GM23338 (cell line): ENCODE measurements around the gene ST6GALNAC1. TPM values are rescaled to one million over a fixed set of nuclear protein-coding genes. Genes with fewer than 3 reads are reported as not detected.

Experiments used
- ATAC-seq: fragments of 200-7000 bp; cut with Tn5 transposase; 3 replicates; pipeline ENCODE4 v1.9.1; 2020
- DNase-seq: peaks from one replicate; pipeline ENCODE4 v3.0.0-alpha.2; 2015; ENCODE audit warnings: low spot score
- H2AFZ ChIP-seq: fragments of 200-600 bp; sonication (generic); 2 replicates; pipeline ENCODE4 v1.8.0; 2016; ENCODE audit warnings: antibody characterized with exemption, mild to moderate bottlenecking, moderate library complexity
- H3F3A ChIP-seq: fragments of 200-600 bp; sonication (generic); replicated peaks from 2 replicates; pipeline ENCODE4 v1.8.0; 2017; ENCODE audit warnings: antibody characterized with exemption, mixed run types, low read depth
- H3K27ac ChIP-seq: fragments of 200-600 bp; sonication (generic); 2 replicates; pipeline ENCODE4 v1.6.1; 2016; ENCODE audit warnings: low read depth
- H3K27me3 ChIP-seq: fragments of 200-600 bp; sonication (generic); 2 replicates; pipeline ENCODE4 v1.8.0; 2016; ENCODE audit warnings: mild to moderate bottlenecking, mixed run types, moderate library complexity; ENCODE audit not compliant: insufficient read depth
- H3K36me3 ChIP-seq: fragments of 200-600 bp; sonication (generic); 2 replicates; pipeline ENCODE4 v1.8.0; 2016; ENCODE audit warnings: mild to moderate bottlenecking; ENCODE audit not compliant: insufficient read depth
- H3K4me1 ChIP-seq: fragments of 200-600 bp; sonication (generic); 2 replicates; pipeline ENCODE4 v1.8.0; 2016; ENCODE audit warnings: mild to moderate bottlenecking, moderate library complexity; ENCODE audit not compliant: insufficient read depth
- H3K4me2 ChIP-seq: fragments of 200-600 bp; sonication (generic); 2 replicates; pipeline ENCODE4 v1.7.1; 2017; ENCODE audit warnings: mixed run types
- H3K4me3 ChIP-seq: fragments of 200-600 bp; sonication (generic); 2 replicates; pipeline ENCODE4 v1.6.1; 2016; ENCODE audit warnings: mixed run types
- H3K79me2 ChIP-seq: fragments of 200-600 bp; sonication (generic); replicated peaks from 2 replicates; pipeline ENCODE4 v1.8.0; 2017; ENCODE audit warnings: mild to moderate bottlenecking; ENCODE audit not compliant: insufficient read depth
- H3K9me2 ChIP-seq: fragments of 200-600 bp; sonication (generic); 2 replicates; pipeline ENCODE4 v1.8.0; 2017; ENCODE audit not compliant: insufficient read depth
- H4K20me1 ChIP-seq: fragments of 200-600 bp; sonication (generic); replicated peaks from 2 replicates; pipeline ENCODE4 v1.8.0; 2017; ENCODE audit warnings: mild to moderate bottlenecking; ENCODE audit not compliant: insufficient read depth
- H3K27ac Mint-ChIP-seq: 2 replicates; pipeline ENCODE4 v1.8.0; 2020; ENCODE audit warnings: inconsistent platforms, mild to moderate bottlenecking, moderate library complexity, mixed read lengths
- H3K27me3 Mint-ChIP-seq: 3 replicates; pipeline ENCODE4 v1.8.0; 2022; ENCODE audit warnings: low read depth, mild to moderate bottlenecking, moderate library complexity, mixed read lengths, inconsistent platforms; ENCODE audit not compliant: insufficient read depth, poor library complexity
- H3K36me3 Mint-ChIP-seq: 3 replicates; pipeline ENCODE4 v1.8.0; 2021; ENCODE audit warnings: low read depth, mild to moderate bottlenecking, inconsistent platforms, moderate library complexity, mixed read lengths
- H3K4me1 Mint-ChIP-seq: 3 replicates; pipeline ENCODE4 v1.8.0; 2020; ENCODE audit warnings: mild to moderate bottlenecking, inconsistent platforms, mixed read lengths
- H3K4me3 Mint-ChIP-seq: 3 replicates; pipeline ENCODE4 v1.8.0; 2021; ENCODE audit warnings: moderate library complexity, mild to moderate bottlenecking, inconsistent platforms, mixed read lengths
- H3K9me3 Mint-ChIP-seq: 3 replicates; pipeline ENCODE4 v1.8.0; 2020; ENCODE audit warnings: moderate library complexity, mild to moderate bottlenecking, inconsistent platforms, mixed read lengths
- CREB1 ChIP-seq: fragments of 250-450 bp; sonication (Bioruptor Pico); IDR thresholded peaks from 2 replicates; pipeline ENCODE4 v1.5.0; 2020; ENCODE audit warnings: low read depth, mild to moderate bottlenecking, moderate library complexity
- CTCF ChIP-seq, 2 experiments: fragments of 200-600 bp in 1 of 2; sonication (generic) in 1 of 2; conservative IDR thresholded peaks; 2 replicates each; pipeline versions ENCODE4 v1.5.1 to v1.6.1; 2016 to 2017; ENCODE audit warnings: antibody characterized with exemption in 2 of 2, low read depth in 2 of 2, mild to moderate bottlenecking in 2 of 2, moderate library complexity in 1 of 2
- ETS1 ChIP-seq: IDR thresholded peaks from 2 replicates; pipeline ENCODE4 v1.6.1; 2016; ENCODE audit warnings: antibody characterized with exemption
- EZH2 ChIP-seq: fragments of 200-600 bp; sonication (generic); IDR thresholded peaks from one replicate; pipeline ENCODE4 v1.8.0; 2017; ENCODE audit warnings: antibody characterized with exemption, mild to moderate bottlenecking, low read depth; ENCODE audit not compliant: unreplicated experiment
- EZH2phosphoT487 ChIP-seq: fragments of 200-600 bp; sonication (generic); IDR thresholded peaks from one replicate; pipeline ENCODE4 v1.8.1; 2018; ENCODE audit warnings: antibody characterized with exemption; ENCODE audit not compliant: unreplicated experiment
- JUNB ChIP-seq: IDR thresholded peaks from one replicate; pipeline ENCODE4 v1.6.1; 2016; ENCODE audit warnings: antibody characterized with exemption; ENCODE audit not compliant: unreplicated experiment
- NANOG ChIP-seq: IDR thresholded peaks from 2 replicates; pipeline ENCODE4 v1.6.1; 2016; ENCODE audit warnings: antibody characterized with exemption, borderline replicate concordance
- POLR2AphosphoS5 ChIP-seq: IDR thresholded peaks from 2 replicates; pipeline ENCODE4 v1.6.1; 2016; ENCODE audit warnings: antibody characterized with exemption, low read depth
- REST ChIP-seq: IDR thresholded peaks from one replicate; pipeline ENCODE4 v1.6.1; 2018; ENCODE audit warnings: antibody characterized with exemption; ENCODE audit not compliant: unreplicated experiment
- STAT1 ChIP-seq: IDR thresholded peaks from one replicate; pipeline ENCODE4 v1.6.1; 2016; ENCODE audit warnings: antibody characterized with exemption; ENCODE audit not compliant: unreplicated experiment
- ZNF114 ChIP-seq: fragments of 250-450 bp; sonication (Bioruptor Pico); IDR thresholded peaks from 2 replicates; pipeline ENCODE4 v1.5.0; 2020; ENCODE audit warnings: mild to moderate bottlenecking, moderate library complexity
- ZNF331 ChIP-seq: fragments of 250-450 bp; sonication (Bioruptor Pico); IDR thresholded peaks from 2 replicates; pipeline ENCODE4 v1.5.0; 2020; ENCODE audit warnings: low read depth, mild to moderate bottlenecking, moderate library complexity
- ZNF462 ChIP-seq: fragments of 250-450 bp; sonication (Bioruptor Pico); IDR thresholded peaks from 2 replicates; pipeline ENCODE4 v1.5.0; 2020; ENCODE audit warnings: mild to moderate bottlenecking, moderate library complexity
- polyA plus RNA-seq: library from polyadenylated mRNA; unstranded; fragments of >200 nt; fragmentation: Nextera tagmentation; extraction: Ambion mirVana; gene quantifications from 2 replicates; pipeline ENCODE4 v1.2.1, GENCODE V29; 2016
- total RNA-seq: library from RNA; depleted of rRNA; stranded (reverse); fragments of >200 nt; shearing (Covaris generic); gene quantifications from 2 replicates; pipeline ENCODE4 v1.2.3, GENCODE V29; 2014

ST6GALNAC1 gene
- total and polyA plus RNA-seq, 2 experiments from 2014 or later = not detected

- no peaks in the 10 kb centered on the region for H3K4me1 ChIP-seq
- TF ChIP-seq REST (no peak), CTCF (conservative IDR thresholded peaks at IDR 0.05; ENCODE audit: low read depth in 2 of 2) (no peak), EZH2phosphoT487 (no peak), ZNF331 (CRISPR knock-in tag) (no peak), STAT1 (no peak), POLR2AphosphoS5 (no peak), ZNF462 (CRISPR knock-in tag) (no peak), EZH2 (no peak), JUNB (no peak), NANOG (no peak), ETS1 (no peak), ZNF114 (no peak), CREB1 (CRISPR knock-in tag) (no peak)
- H2AFZ ChIP-seq = no peak overlapping the region; the same call in 1 of the 2 replicates
- ATAC-seq = no peak
- no peaks in the 10 kb centered on the region for H3K27me3 ChIP-seq
- no peak overlapping the region for H3K27ac Mint-ChIP-seq
- H3F3A ChIP-seq = no peaks in the 10 kb centered on the region
- no peak overlapping the region for H3K4me2 ChIP-seq
- H3K9me2 ChIP-seq = no peaks in the 10 kb centered on the region
- no peaks in the 10 kb centered on the region for H4K20me1 ChIP-seq
- H3K4me3 Mint-ChIP-seq = no peak overlapping the region
- no peaks in the 10 kb centered on the region for H3K79me2 ChIP-seq
- DNase-seq = no peak
- H3K36me3 Mint-ChIP-seq = peaks cover 30% of the 10 kb centered on the region
- no peak overlapping the region for H3K4me3 ChIP-seq
- no peak overlapping the region for H3K27ac ChIP-seq
- H3K4me1 Mint-ChIP-seq = no peaks in the 10 kb centered on the region
- H3K27me3 Mint-ChIP-seq = peaks cover 2% of the 10 kb centered on the region
- no peaks in the 10 kb centered on the region for H3K36me3 ChIP-seq
- peaks cover 71% of the 10 kb centered on the region for H3K9me3 Mint-ChIP-seq
Measured at GRCh38 chr17:76612465-76612864, 31.1 kb downstream of the ST6GALNAC1 start.
